Measurements from ENCODE around the gene CA10. TPM values are rescaled to one million over a fixed set of nuclear protein-coding genes. Genes with fewer than 3 reads are reported as not detected.

The CA10 gene
- total and polyA plus RNA-seq, 2 donors (not counting 3 experiments of a cell fraction or from before 2014, with no cell fraction given): not detected

DNA sequence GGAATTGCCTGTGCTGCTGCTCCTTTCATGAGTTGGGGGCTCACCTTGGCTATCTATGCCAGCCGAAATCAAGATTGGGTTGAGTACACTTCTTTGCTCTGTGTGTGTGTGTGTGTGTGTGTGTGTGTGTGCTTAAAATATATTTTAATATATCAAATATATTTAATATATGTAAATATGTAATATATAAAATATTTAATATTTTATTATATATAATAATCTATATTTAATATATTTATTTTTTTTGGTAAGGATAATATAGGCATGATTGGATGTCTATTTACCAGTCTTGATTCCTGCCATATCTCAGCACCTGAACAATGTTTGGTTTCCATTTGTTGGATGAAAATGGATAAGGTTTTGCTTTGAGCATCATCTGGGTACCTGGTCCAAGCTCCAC is 399.3 kb downstream of the CA10 start:
- intact Hi-C loops (cut with micrococcal nuclease): no loop called here
- CTCF ChIA-PET: no interaction called here
- H3K4me2 ChIP-seq (ENCODE audit: insufficient read depth, low read length): no peak overlapping the region
- dilution Hi-C loops (cut with MboI; ENCODE audit: extremely low pct_ligation_motif_present, low sequenced_read_pairs): no loop called here
- no TSS peak for BruUV-seq (replicated peaks)
- no peaks in the 10 kb centered on the region for H3K9me1 ChIP-seq (replicated peaks; ENCODE audit: control insufficient read depth, extremely low read depth, insufficient read depth, low read length)
- H3K27ac ChIP-seq (ENCODE audit: insufficient read depth, low read depth, low read length): no peak overlapping the region
- DNase-seq (ENCODE audit: low read depth, low spot score): no peak
- no peaks in the 10 kb centered on the region for H4K20me1 ChIP-seq (replicated peaks; ENCODE audit: control insufficient read depth, extremely low read depth, insufficient read depth, low read length)
- H3K36me3 ChIP-seq (ENCODE audit: control insufficient read depth in 2 of 2, extremely low read depth in 1 of 2, insufficient read depth in 2 of 2, low read length in 2 of 2): no peaks in the 10 kb centered on the region
- POLR2A ChIA-PET: no interaction called here
- no peak overlapping the region for H2AFZ ChIP-seq (ENCODE audit: low read depth, low read length)
- no peaks in the 10 kb centered on the region for H3K9me3 ChIP-seq (replicated peaks; ENCODE audit: control insufficient read depth, insufficient read depth, low read length)
- no peak for FAIRE-seq
- H3K27me3 ChIP-seq (ENCODE audit: control insufficient read depth in 2 of 2, insufficient read depth in 2 of 2, low read length in 2 of 2): no peaks in the 10 kb centered on the region
- no peaks in the 10 kb centered on the region for H3K4me1 ChIP-seq (ENCODE audit: control insufficient read depth, extremely low read depth, insufficient read depth, low read length)
- no peak for TF ChIP-seq GATA2 (IDR thresholded peaks at IDR 0.05; ENCODE audit: insufficient read depth, insufficient read length, low read depth, low read length)
- TF ChIP-seq POLR2A (IDR thresholded peaks at IDR 0.05; ENCODE audit: low read depth, low read length): no peak
- TF ChIP-seq EZH2 (IDR thresholded peaks at IDR 0.05; ENCODE audit: borderline replicate concordance, low read depth, low read length, severe bottlenecking): no peak
- TF ChIP-seq JUN (IDR thresholded peaks at IDR 0.05; ENCODE audit: borderline replicate concordance, insufficient read depth, insufficient read length, low read depth): no peak
- TF ChIP-seq FOS (IDR thresholded peaks at IDR 0.05; ENCODE audit: borderline replicate concordance, insufficient read depth, low read length): no peak
- TF ChIP-seq, protein P1, sequence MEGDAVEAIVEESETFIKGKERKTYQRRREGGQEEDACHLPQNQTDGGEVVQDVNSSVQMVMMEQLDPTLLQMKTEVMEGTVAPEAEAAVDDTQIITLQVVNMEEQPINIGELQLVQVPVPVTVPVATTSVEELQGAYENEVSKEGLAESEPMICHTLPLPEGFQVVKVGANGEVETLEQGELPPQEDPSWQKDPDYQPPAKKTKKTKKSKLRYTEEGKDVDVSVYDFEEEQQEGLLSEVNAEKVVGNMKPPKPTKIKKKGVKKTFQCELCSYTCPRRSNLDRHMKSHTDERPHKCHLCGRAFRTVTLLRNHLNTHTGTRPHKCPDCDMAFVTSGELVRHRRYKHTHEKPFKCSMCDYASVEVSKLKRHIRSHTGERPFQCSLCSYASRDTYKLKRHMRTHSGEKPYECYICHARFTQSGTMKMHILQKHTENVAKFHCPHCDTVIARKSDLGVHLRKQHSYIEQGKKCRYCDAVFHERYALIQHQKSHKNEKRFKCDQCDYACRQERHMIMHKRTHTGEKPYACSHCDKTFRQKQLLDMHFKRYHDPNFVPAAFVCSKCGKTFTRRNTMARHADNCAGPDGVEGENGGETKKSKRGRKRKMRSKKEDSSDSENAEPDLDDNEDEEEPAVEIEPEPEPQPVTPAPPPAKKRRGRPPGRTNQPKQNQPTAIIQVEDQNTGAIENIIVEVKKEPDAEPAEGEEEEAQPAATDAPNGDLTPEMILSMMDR (IDR thresholded peaks at IDR 0.05; ENCODE audit: extremely low read depth in 1 of 2, insufficient read depth in 1 of 2, low read depth in 1 of 2, low read length in 2 of 2): no peak
- no peak for TF ChIP-seq MYC (IDR thresholded peaks at IDR 0.05; ENCODE audit: low read depth, low read length)
- TF ChIP-seq, protein P2, sequence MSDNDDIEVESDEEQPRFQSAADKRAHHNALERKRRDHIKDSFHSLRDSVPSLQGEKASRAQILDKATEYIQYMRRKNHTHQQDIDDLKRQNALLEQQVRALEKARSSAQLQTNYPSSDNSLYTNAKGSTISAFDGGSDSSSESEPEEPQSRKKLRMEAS (IDR thresholded peaks at IDR 0.05; ENCODE audit: insufficient read depth, insufficient read length): no peak
- TF ChIP-seq POLR2AphosphoS5 (IDR thresholded peaks at IDR 0.05; ENCODE audit: insufficient read depth, low read depth, low read length): no peak
- H3K9ac ChIP-seq (replicated peaks; ENCODE audit: extremely low read depth, insufficient read depth, low read length): no peak overlapping the region
- H3K4me3 ChIP-seq (replicated peaks in 1 of 3; ENCODE audit: insufficient read depth in 1 of 3, low read depth in 1 of 3, low read length in 3 of 3): no peak overlapping the region
- H3K79me2 ChIP-seq (ENCODE audit: control insufficient read depth, insufficient read depth, low read length): no peaks in the 10 kb centered on the region
